ENCODE measurements around the gene CAMKK1. TPM values are rescaled to one million over a fixed set of nuclear protein-coding genes. Genes with fewer than 3 reads are reported as not detected.
"Not testable (repeated sequence)": the region's sequence is repeated elsewhere in the genome, so short reads cannot be mapped to it uniquely, and the experiment has no call there.

CAMKK1 gene
- total RNA-seq, 1 donor from 2014 or later: 9.2 TPM

DNA sequence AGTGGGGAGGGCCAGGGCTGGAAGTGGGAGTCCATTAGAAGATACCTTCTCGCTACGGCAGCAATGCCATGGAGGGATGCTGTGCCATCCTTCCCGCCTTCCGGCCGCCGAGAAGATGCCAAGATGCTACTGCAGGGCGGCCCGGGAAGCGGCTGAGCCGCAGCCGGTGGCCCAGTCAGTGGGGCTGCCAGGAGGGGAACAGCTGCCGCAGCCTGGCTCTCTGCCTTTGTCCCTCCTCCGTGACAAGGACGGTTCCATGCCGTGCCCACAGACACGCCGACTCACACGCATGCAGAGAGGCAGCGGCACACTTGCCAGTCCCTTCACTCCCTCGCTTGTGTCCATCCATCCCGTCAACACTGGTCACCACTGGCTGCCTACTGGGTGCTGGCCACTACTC is 26.6 kb downstream of the CAMKK1 start:
- Mint-ChIP-seq H3K27me3 (no peaks in the 10 kb centered on the region), H3K9me3 (no peaks in the 10 kb centered on the region), H3K36me3 (ENCODE audit: low read depth) (peaks cover 3% of the 10 kb centered on the region), H3K27ac (no peak overlapping the region), H3K4me3 (no peak overlapping the region), H3K4me1 (peaks cover 5% of the 10 kb centered on the region)
- intact Hi-C loops (cut with micrococcal nuclease): no loop called here
- DNase-seq: no peak

DNA sequence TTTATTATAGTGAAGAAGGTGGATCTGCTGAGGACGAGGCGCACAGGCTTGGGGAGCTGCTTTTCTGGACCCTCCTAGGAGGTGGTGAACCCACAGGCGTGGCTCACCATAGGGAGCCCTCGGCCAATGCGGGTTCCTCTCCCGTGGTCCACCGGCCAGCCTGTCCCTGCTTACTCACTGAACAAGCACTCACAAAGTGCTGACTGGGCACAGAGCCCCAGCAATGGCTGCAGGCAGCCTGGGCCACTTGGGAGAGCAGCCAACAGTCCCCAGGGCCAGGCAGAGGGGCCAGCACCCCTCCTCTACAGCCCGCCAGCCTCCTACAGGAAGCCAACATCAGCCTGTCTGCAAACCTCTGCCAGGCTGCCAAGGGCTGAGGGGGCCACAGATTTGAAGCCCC is 27.7 kb downstream of the CAMKK1 start:
- Mint-ChIP-seq H3K27me3 (no peaks in the 10 kb centered on the region), H3K27ac (no peak overlapping the region), H3K4me1 (no peaks in the 10 kb centered on the region), H3K9me3 (no peaks in the 10 kb centered on the region), H3K4me3 (no peak overlapping the region), H3K36me3 (ENCODE audit: low read depth) (peaks cover 1% of the 10 kb centered on the region)
- intact Hi-C loops (cut with micrococcal nuclease): no loop called here
- DNase-seq: no peak

DNA sequence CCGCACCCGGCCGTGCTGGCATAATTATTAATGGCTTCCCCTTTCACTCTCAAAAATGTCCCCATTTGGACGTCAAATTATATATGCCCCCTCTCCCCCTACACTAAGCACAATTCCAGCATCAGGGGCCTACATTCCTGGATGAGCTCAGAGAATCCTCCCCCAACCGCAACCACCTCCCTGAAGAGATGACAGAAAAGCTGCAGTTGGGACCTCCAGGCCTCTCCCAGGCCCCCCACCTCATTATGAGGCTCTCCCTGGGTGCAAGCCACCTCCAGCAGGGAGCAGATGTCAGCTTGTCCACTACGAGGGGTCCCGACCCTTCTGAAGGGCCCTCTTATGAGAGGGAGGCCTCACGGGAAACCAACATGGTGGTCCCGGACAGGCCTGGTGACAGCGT is 28.3 kb downstream of the CAMKK1 start:
- intact Hi-C loops (cut with micrococcal nuclease): loop anchor here (1.0 kb wide), 1 partner anchor 140 kb away; no protein-coding TSS in a partner anchor
- no peaks in the 10 kb centered on the region for H3K9me3 Mint-ChIP-seq
- H3K27me3 Mint-ChIP-seq: no peaks in the 10 kb centered on the region
- H3K4me1 Mint-ChIP-seq: no peaks in the 10 kb centered on the region
- no peak for DNase-seq
- no peak overlapping the region for H3K27ac Mint-ChIP-seq
- H3K36me3 Mint-ChIP-seq (ENCODE audit: low read depth): peaks cover 1% of the 10 kb centered on the region
- H3K4me3 Mint-ChIP-seq: no peak overlapping the region

DNA sequence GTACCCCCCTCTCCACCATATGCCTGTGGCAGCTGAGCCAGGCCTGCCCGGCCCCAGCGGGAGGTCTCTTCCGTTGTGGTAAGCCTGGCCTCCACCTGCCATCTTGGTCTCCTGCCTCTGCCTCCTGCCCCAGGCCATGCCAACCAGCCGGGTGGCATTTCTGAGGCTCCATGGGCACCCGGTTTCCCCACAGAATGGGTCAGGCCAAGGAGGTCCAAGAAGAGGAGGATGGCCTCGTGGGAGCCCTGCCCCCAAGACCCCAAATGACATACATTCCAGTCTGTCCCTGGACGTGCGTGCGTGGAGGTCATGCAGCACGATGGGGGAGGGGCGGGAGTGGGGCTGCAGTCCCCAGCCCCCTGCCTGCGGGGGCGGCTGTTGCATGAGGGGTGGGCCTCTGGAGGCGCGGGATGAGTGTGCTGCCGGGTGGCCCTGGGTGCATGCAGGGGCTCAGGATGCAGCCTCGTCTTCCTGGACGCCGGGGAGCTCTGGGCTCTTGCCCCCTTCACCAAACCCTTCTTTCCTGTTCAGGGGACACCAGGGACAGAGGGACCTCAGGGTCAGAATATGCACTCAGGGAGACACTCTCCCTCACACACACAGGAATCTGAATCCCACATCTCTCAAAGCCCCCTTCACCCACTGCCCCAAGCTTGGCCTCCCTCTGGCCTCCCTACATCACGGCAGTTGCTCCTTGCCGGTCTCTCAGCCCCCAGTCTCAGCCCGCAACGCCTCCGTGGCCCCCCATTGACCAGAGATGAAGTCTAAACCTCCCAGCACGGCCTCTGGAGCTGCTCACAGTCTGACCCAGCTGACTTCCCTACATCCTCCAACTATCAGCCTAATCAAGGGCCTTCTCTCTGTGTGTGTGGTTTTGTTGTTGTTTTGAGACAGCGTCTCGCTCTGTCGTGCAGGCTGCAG is 30.8 kb downstream of the CAMKK1 start:
- no peak overlapping the region for H3K27ac Mint-ChIP-seq
- H3K4me1 Mint-ChIP-seq: no peaks in the 10 kb centered on the region
- no peaks in the 10 kb centered on the region for H3K9me3 Mint-ChIP-seq
- no peaks in the 10 kb centered on the region for H3K27me3 Mint-ChIP-seq
- H3K36me3 Mint-ChIP-seq (ENCODE audit: low read depth): peaks cover 1% of the 10 kb centered on the region
- intact Hi-C loops (cut with micrococcal nuclease): no loop called here
- DNase-seq: no peak
- no peak overlapping the region for H3K4me3 Mint-ChIP-seq

DNA sequence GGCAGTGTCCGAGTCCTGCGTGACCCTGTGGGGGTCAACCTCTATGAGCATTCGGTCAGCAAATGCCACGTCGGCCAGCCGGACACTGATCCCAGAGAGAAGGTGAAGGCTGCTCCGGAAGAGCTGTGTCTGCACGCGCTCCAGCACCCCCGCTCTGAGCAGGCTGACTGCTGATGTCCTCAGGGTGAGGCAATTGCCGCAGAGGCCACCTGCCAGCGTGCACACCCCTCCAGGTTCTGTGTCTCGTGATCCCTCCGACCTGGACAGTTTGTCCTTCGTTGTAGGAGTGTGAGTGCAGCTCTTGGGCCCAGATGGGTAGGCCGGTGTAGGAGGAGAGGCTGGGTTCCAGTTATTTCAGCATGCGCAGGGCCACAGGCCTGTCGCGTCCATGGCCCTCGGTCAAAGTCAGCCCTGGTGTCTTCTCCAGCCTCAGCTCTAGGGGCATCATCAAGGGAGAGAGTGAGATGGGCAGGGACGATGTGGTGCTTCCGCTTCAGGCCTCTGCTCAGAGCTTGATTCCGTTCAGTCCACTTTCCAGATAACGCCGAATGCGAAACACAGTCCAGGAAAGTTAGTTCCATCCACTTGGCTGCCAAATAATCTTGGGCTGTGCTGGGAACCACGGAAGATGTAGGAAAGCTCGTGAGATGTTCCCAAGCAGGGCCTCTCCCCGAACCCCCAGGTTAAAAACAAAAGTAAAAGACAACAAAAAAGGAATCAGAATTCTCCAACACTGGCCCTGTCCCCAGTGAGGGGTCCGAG is 31.7 kb downstream of the CAMKK1 start:
- H3K27ac Mint-ChIP-seq: no peak overlapping the region
- H3K36me3 Mint-ChIP-seq (ENCODE audit: low read depth): peaks cover 1% of the 10 kb centered on the region
- H3K4me1 Mint-ChIP-seq: no peaks in the 10 kb centered on the region
- intact Hi-C loops (cut with micrococcal nuclease): no loop called here
- H3K9me3 Mint-ChIP-seq: no peaks in the 10 kb centered on the region
- DNase-seq: no peak
- no peak overlapping the region for H3K4me3 Mint-ChIP-seq
- no peaks in the 10 kb centered on the region for H3K27me3 Mint-ChIP-seq

DNA sequence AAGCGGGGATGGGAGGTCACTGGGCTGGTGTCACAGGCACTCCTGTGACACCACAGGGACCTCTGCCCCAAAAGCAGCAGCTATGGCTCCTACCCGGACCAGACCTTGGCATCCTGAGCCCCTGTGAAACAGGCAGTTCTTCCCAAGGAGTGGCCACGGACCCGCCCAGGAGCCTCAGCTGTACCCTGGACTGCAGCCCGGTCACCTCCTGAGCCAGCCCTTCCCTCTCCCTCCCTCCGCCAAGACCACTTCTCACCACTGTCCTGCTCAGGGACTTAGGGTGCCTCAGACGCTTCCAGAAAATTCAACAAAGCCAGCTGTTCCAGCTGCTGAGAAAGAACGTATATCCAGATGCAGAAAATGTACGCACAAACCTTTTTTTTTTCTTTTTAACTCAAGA is 32.9 kb downstream of the CAMKK1 start:
- DNase-seq: no peak
- Mint-ChIP-seq H3K36me3 (ENCODE audit: low read depth) (peaks cover 1% of the 10 kb centered on the region), H3K4me3 (no peak overlapping the region), H3K27ac (no peak overlapping the region), H3K4me1 (no peaks in the 10 kb centered on the region), H3K27me3 (no peaks in the 10 kb centered on the region), H3K9me3 (no peaks in the 10 kb centered on the region)
- intact Hi-C loops (cut with micrococcal nuclease): no loop called here

DNA sequence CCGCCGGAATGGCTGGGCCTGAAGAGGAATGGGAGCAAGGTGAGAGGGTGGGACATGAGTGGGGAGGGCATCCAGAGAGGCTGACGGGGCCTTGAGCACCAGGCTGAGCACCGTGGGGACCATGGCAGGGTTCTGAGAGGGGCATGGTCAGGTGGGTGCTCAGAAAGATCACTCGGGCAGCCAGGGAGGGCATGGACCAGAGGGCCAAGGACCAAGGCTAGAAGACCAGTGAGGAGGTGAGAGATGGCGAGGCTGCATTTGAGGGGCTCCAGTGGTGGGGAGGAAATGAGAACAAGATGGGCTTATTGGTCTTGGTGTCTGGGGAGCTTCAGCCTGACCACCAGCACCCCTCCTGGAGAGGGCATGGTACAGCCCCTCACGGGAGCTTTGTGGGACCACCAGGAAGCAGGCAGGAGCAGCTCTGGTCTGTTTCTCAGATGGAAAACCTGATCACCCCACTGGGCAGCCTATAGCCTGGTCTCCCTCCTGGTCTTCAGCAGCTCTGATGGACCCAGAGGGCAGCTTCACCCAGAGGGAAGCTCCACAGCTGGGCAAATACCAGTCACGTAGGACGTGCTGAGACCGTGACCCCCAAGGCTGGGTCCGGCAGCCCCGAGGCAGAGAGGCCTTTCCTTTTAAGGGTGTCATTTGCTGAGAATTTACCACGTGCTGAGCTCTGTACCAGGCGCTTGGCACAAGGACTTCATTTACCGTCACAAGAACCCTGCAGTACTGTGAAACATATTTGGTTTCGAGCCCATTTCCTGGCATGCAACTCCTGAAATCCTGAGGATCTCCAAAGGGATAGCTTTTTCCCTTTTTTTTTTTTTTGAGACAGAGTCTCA is 35.4 kb downstream of the CAMKK1 start:
- no peaks in the 10 kb centered on the region for H3K9me3 Mint-ChIP-seq
- H3K4me1 Mint-ChIP-seq: no peaks in the 10 kb centered on the region
- DNase-seq: no peak
- peaks cover 2% of the 10 kb centered on the region for H3K27me3 Mint-ChIP-seq
- H3K36me3 Mint-ChIP-seq (ENCODE audit: low read depth): peaks cover 1% of the 10 kb centered on the region
- H3K27ac Mint-ChIP-seq: no peak overlapping the region
- H3K4me3 Mint-ChIP-seq: no peak overlapping the region
- intact Hi-C loops (cut with micrococcal nuclease): no loop called here

DNA sequence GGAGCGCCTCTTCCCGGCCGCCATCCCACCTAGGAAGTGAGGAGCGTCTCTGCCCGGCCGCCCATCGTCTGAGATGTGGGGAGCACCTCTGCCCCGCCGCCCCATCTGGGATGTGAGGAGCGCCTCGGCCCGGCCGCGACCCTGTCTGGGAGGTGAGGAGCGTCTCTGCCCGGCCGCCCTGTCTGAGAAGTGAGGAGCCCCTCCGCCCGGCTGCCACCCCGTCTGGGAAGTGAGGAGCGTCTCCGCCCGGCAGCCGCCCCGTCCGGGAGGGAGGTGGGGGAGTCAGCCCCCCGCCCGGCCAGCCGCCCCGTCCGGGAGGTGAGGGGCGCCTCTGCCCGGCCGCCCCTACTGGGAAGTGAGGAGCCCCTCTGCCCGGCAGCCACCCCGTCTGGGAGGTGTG is 38.6 kb downstream of the CAMKK1 start:
- H3K4me1 Mint-ChIP-seq; H3K4me3 Mint-ChIP-seq; DNase-seq; H3K9me3 Mint-ChIP-seq; H3K27ac Mint-ChIP-seq; intact Hi-C loops (cut with micrococcal nuclease); H3K36me3 Mint-ChIP-seq (ENCODE audit: low read depth): not testable (repeated sequence)
- peaks cover 19% of the 10 kb centered on the region for H3K27me3 Mint-ChIP-seq

DNA sequence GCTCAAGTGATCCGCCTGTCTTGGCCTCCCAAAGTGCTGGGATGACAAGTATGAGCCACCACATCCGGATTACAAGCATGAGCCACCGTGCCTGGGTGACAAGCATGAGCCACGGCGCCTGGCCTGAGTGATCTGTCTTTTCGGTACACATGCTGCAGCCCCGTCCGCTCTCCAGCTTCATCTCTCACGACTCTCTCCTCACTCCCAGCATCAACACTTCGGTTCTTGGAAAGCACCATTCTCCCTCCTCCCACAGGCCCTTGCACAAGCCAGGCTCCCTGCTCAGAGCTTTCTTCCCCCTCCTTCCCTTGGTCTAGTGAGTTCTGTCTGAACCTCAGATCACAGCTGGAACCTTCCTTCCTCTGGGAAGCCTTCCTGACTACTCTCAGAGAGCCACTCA is 40.3 kb downstream of the CAMKK1 start:
- H3K27ac Mint-ChIP-seq: no peak overlapping the region
- H3K9me3 Mint-ChIP-seq: no peaks in the 10 kb centered on the region
- intact Hi-C loops (cut with micrococcal nuclease): no loop called here
- peaks cover 25% of the 10 kb centered on the region for H3K27me3 Mint-ChIP-seq
- H3K36me3 Mint-ChIP-seq (ENCODE audit: low read depth): no peaks in the 10 kb centered on the region
- DNase-seq: no peak
- H3K4me1 Mint-ChIP-seq: no peaks in the 10 kb centered on the region
- no peak overlapping the region for H3K4me3 Mint-ChIP-seq

DNA sequence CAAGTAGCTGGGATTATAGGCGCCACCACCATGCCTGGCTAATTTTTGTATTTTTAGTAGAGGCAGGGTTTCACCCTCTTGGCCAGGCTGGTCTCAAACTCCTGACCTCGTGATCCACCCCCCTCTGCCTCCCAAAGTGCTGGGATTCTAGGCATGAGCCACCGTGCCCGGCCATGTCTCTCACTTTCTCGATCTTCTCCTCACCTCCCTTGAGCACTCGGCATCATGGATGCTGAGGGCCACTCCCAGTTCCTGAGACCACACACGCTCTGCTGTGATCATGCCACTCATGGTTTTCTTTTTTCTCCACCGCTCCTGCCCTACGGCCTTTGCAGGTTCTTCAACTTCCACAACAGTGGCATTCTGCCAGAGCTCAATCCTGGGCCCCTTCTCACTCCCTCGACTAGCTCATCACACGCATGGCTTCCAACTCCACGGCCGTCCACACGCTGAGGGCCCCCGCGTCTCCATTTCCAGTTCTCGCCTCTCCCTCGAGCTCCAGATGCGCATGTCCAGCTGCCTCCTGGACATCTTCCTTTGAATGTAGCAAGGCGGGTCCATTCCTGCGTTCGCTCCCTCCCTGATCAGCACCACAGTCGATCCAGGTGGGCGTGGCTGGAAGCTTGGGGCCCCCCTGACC is 41.3 kb downstream of the CAMKK1 start:
- Mint-ChIP-seq H3K4me1 (peaks cover 2% of the 10 kb centered on the region), H3K36me3 (ENCODE audit: low read depth) (no peaks in the 10 kb centered on the region), H3K27me3 (peaks cover 25% of the 10 kb centered on the region), H3K4me3 (no peak overlapping the region), H3K27ac (no peak overlapping the region), H3K9me3 (no peaks in the 10 kb centered on the region)
- no peak for DNase-seq
- intact Hi-C loops (cut with micrococcal nuclease): no loop called here

DNA sequence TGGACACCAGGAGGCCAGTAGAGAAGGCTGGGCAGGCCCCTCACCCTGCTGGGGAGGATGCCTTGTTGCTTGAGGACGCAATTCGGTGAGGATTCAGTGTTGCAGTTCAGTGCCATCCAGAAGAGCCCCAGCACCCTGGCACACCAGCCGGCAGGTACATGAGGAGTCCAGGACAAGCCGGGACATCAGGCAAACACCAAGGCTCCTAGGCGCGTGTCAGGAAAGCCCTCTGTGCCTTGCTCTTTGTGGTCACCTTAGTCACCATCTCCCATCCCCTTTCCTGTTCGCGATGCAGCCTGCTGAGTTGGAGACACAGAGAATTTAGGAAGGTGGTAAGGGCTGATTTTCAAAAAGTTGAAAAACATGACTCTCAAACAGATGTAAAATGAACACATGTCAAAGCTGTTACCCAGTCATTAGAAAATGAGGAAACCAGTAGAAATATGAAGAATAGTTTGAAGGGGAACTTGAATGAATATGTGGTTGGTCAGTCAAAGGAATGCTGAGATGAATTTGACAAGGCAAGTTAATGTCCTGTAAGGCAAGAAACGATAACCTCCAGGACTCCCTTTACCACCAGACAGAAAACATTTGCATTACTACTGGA is 44.5 kb downstream of the CAMKK1 start:
- intact Hi-C loops (cut with micrococcal nuclease): loop anchor here (5.0 kb wide), 1 partner anchor 114 kb away; the partner anchor contains the start of gene ATP2A3
- Mint-ChIP-seq H3K9me3 (no peaks in the 10 kb centered on the region), H3K27me3 (peaks cover 25% of the 10 kb centered on the region), H3K4me3 (no peak overlapping the region), H3K36me3 (ENCODE audit: low read depth) (peaks cover 6% of the 10 kb centered on the region), H3K27ac (no peak overlapping the region), H3K4me1 (peaks cover 22% of the 10 kb centered on the region)
- DNase-seq: no peak

DNA sequence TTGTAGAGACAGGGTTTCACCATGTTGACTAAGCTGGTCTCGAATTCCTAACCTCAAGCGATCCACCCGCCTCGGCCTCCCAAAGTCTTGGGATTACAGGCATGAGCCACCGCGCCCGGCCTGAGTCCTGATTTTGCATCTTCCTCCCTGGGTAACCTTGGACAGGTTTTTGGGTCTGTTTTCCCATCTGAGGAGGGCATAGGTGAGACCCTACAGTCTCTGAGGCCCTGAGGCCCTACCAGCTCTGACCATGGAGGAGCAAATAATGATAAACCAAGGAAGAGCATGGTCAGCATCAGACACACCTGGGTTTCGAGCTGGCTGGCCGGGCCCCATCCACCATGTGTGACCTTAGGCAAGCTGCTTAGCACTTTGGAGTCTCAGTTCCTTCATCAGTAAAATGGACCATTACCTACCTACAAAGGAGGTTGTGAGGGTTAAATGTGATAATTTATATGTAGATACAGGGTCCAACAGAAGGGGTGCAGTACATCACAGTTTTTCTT is 45.6 kb downstream of the CAMKK1 start:
- H3K27ac Mint-ChIP-seq: no peak overlapping the region
- peaks cover 8% of the 10 kb centered on the region for H3K36me3 Mint-ChIP-seq (ENCODE audit: low read depth)
- H3K4me3 Mint-ChIP-seq: no peak overlapping the region
- no peak for DNase-seq
- H3K27me3 Mint-ChIP-seq: peaks cover 23% of the 10 kb centered on the region
- intact Hi-C loops (cut with micrococcal nuclease): loop anchor here (5.0 kb wide), 1 partner anchor 115 kb away; the partner anchor contains the start of gene ATP2A3
- peaks cover 22% of the 10 kb centered on the region for H3K4me1 Mint-ChIP-seq
- H3K9me3 Mint-ChIP-seq: no peaks in the 10 kb centered on the region

Data from activated CD4-positive, alpha-beta T cell treated with anti-CD3 and anti-CD28 coated beads, Interleukin-2, amount 10 ng/mL, durations not matched to agents 24 days and 14 days (primary cell).